Measurements from ENCODE around the gene ZNF141.
"Not testable (repeated sequence)": the region's sequence is repeated elsewhere in the genome, so short reads cannot be mapped to it uniquely, and the experiment has no call there.

Gene ZNF141

DNA sequence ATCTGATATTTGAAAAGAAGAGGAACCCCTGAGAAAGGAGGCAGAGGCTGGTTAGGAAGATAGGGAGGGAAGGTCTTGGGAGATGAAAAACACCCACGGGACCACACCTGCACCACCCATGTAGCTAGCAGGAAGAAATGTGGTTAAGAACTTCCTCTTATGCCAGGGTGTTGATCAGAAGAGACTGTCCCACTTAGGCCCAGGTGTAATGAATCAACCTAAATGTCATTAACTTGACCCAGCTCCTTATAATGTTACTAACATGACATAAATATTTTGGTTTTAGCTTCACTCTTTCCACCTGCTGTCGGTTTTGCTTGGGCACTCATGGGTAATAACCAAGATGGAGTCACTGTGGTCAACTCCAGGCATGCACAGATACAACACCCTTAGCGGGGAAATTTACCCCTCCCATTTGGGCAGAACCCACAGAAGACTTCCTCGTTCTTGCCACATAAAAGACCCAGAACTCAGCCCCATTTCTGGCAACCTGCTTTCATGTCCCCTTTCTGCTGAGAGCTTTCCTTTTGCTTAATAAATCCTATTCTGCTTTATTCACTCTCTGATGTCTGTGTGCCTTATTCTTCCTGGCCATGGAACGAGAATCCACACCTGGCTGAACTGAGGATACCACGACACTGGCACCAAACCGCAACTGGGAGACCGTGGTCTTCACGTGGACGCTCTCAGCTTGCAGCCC lies 46.8 kb downstream of the ZNF141 start:
- DNase-seq: no peak

DNA sequence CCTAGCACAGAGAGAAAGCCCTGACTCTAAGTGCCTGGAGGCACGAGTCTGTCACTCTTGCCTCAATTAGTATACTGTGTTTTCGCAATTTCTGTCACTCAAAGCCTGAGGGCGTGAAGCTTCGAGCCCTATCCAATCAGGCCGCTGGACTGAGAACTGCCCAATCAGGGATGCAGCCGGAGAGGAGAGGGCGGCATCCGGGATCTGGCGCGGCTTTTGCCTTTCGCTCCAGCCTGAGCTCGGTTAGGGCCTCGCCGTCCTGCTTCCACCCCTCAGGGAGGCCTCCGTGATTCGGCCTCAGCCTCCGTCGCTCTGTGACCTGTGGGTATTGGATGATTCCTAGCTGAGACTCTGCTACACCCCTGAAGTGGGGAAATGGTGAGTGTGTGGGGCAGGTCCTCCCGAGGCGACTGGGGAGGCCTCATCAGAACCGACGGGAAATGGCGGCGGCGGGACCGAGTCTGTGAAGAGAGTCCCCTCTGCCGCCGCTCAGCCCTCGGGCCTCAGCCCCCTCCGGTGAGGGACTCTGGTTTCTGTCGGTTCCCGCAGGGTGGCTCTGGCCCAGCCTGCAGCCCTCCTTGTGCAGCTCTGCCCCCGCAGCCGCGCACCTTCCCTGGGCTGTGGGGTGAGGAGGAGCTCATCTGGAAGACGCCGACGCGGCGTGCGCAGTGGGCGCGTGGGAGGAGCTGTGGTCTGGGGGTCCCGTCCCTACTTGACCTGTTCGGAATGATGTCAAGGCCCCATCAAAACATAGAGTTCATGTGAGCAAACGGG lies 48.5 kb downstream of the ZNF141 start:
- no peak for DNase-seq

DNA sequence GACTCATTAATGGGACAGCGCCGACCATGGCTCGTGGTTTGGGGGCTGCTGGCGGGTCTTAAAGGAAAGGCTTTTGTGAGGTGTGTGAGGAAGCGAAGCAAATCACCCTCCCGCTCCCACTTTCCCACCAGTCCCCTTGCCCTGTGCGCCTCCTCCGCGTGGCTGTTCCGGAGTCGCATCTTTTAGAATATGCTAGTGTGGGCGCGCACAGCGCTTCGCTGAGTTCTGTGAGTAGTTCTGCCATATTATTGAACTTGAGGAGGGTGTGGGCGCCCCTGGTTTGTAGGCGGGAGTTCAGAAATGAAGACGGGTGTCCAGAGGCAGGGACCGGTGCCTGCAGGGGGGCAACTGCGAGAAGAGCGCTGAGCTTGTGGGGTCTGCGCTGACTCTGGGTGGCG lies 49.1 kb downstream of the ZNF141 start:
- no peak for DNase-seq

GRCh38 chr4:404006-404405 lies 66.4 kb downstream of the ZNF141 start:
- DNase-seq: no peak

- DNase-seq: not testable (repeated sequence)
Observed at GRCh38 chr4:408321-408720, 70.7 kb downstream of the ZNF141 start.

DNA sequence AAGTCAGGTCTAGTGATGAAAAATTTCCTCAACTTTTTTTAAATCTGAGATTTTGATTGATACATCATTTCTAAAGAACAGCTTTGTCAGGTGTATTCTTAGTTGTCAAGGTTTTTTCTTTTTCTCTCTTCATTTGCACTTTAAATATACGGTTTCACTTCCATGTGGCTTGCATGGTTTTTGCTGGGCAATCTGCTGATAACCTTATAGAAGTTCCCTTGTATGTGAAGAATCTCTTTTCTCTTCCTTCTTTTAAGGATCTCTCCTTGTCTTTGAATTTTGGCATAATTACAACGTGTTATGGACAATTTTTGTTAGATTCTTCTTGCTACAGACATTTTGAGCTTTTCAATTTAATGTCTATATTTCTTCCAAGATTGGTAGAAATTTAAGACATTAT lies 85.0 kb downstream of the ZNF141 start:
- DNase-seq: no peak
